GM21423 (cell line): ENCODE measurements around the gene REN.

Experiments used
- ATAC-seq: cut with Tn5 transposase; IDR thresholded peaks from one replicate; pipeline ENCODE4 v1.9.1; 2021; ENCODE audit warnings: mild to moderate bottlenecking, moderate library complexity; ENCODE audit not compliant: unreplicated experiment

Gene REN

DNA sequence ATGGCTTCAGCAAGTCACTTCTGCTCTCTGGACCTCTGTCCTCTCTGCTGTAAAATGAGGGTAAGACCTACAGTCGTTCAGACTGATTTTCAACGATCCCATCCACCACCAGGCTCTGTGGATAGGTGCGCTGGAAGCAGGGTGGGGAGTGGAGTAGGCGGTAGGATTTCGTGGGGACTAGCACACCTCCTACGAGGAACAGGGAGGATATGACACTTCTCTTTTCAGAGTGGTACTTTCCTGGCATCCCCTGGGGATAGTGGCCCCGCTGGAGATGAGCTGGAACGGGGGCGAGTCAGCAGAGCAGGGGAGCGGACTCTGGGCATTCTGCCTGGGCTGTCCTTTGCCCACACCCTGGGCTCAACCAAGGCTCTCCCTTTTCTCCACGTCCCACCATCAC lies 32.0 kb downstream of the REN start:
- no peak for ATAC-seq

DNA sequence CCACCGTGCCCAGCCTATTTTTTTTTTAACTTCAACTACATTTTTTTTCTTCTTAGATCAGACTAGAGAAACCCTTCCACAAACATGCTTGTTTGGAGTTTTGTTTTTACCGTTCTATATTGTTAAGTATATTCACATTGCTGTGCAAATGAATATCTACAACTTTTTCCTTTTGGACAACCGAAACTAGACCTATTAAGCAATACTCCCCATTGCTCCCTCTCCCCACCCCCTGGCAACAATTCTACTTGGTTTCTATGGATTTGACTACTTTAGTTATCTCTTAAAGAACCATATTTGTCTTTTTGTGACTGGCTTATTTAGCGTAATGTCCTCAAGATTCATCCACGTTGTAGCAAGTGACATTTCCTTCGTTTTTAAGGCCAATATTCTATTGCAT lies 33.4 kb downstream of the REN start:
- no peak for ATAC-seq

DNA sequence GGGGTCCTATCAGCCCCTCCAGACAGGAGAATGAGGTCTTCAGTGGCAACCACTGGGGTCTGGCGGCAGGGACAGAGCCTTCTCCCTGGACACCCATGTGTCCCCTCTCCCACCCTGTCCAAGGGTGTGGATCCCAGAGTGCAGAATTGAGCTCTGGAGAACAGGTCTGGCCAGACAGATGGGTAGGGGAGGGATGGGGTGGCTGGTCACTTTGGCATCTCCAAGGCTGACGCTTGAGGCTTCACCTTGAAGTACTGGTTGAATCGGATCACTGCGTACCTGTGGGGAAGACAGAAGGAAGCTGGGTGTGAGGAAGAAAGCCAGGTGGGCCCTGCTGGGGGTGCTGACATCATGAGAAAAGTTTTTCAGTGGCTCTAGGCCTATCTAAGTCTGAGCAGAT lies 34.2 kb downstream of the REN start:
- no peak for ATAC-seq

DNA sequence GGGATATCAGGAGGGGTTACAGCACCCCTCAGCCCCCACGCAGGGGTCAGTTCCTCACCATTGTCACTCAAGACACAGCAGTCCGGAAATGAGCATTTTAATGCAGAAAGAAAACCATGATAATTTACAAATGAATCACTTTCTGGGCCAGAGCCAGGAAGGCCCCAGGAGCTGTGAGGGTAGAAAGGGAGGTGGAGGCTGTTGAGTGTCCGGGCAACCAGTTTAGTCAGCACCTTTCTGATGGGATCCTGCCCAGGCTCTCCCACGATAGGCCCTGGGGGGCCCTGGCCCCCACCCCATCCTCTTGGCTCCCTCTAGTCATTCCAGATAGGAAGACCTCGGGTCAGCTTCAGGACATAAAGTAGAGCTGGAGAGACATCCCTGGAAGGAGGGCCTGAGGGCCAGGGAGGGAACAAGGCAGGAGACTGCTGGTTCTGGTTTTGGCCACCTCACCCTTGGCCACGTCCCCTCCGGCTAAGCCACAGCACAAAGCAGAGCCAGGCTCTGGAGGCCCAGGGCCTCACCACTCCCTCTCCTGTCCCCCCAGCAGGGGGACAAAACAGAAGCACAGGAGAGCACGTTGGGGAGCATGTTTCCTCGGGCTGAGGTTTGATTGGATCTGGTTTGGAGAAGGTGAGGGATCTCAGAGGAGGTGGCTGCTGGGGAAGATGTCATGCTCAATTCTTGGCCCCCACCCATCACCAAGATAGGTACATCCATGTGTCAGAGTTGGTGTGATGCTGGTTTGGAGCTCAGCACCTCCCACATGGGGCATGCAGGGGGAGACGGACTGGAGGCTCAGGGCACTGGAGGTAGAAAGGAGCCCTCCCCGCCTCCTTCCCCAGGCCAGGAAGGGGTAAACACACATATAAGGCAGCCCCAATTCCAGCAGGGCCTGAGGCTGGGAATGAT lies 34.9 kb downstream of the REN start:
- ATAC-seq: no peak

DNA sequence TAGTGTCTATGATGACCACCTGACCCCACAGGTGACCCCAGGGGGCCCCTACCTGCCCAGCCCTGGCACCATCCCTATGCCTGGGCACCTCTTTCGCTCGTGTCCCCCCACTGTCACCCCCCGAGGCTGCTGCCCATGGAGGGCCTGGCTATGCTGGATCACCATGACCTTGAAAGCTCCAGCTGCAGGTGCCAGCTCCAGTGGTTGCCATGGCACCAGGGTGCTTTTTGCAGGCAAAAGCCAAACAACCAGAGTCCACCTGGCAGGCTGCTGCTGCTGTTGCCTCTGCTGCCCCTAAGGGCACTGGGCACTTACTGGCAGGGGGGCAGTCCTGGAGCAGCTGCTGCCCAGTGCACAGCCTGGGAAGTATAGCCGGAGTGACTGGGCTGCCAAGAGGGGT lies 36.0 kb downstream of the REN start:
- ATAC-seq: no peak

DNA sequence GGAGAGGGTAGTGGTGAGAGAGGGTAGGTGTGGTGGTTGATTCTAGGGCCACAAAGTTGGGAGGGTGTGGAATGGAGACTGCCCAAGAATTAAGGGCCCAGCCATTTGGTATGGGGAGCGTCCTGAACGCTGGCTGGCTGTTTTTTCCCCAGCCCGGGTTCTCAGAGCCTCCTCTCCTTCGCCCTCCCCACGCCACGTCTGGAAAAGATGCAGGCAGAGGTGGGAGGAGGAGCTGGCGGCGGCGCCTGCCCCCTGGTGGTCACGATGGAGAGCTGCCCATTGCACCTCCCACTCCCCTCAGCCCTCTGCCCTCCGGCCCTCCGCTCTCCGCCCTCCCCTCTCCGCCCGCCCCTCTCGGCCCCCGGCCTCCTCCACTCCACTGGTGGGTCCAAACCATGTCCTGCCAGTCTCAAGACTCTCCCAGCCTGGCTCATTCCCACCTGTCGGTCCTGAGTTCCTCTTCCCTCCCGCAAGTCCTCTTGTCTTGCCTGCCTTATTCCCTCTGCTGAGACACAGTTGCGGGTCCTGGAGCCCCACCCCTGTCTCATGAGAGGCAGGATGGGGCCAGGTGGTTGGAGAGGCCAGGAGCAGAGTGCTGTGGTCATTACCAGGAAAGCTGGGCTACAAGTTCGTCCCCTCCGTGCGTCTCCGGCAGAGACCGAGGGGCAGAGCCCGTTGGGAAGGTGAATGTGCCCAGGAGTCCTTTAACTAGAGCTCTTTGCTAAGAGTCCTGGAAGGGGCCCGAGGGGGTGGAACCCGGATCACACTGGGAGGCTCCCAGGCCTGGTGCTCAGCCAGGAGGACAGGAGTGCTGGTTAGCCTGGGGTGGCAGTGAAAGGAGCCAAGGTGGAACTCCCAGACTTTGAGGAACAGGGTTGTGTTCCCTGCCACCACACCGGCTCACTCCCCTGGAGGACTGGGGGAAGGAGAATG lies 36.9 kb downstream of the REN start:
- ATAC-seq: no peak

DNA sequence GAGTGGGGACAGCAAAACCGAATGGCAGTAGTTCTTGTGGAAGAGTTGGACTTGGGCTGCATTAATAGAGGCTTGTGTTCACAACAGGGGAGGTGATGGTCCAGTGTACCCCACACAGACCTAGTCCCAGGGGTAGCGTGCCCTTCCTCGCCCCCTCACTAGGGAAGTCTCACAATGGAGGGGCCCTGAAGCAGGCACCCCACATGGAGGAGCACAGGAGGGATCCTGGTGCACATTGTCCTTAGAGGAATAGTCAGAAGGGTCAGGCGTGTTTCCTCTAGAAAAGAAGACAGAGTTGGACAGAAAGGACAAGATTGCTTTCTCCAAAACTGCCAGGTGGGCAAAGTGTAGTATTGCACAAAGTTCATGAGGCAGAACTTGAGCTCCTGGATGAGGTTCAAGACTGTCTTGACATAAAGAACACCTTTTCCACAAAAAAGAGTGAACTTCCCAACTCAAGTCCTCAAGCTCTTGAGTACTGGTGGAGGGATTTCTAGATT lies 37.6 kb downstream of the REN start:
- no peak for ATAC-seq

DNA sequence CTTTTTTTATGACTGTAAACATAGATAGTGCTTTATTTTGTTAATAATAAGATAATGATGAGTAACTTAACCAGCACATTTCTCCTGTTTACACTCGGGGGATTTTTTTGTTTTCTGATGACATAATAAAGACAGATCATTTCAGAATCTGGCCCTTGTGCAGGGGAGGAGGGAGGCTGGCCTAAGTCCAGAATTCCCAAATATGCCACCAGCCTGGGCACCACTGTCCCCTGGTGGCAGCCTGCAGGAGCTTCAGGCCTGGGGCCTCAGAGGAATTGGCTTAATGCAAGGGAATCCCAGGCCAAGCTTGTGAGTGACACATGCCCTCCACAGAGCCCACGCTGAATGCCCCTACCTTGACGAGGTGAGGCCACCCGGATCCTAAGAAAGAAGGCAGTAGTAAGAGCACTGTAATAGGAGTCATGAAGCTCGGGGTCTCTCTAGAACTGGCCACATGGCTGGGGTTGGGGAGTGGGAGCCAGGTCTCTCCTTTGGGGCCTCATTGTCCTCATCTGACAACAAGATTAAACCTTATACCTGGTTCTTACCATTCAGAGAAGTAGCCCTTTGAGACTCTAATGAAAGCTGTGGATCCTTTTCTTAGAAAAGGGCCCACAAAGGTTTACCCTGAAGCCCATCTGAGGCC lies 38.4 kb downstream of the REN start:
- ATAC-seq: no peak

DNA sequence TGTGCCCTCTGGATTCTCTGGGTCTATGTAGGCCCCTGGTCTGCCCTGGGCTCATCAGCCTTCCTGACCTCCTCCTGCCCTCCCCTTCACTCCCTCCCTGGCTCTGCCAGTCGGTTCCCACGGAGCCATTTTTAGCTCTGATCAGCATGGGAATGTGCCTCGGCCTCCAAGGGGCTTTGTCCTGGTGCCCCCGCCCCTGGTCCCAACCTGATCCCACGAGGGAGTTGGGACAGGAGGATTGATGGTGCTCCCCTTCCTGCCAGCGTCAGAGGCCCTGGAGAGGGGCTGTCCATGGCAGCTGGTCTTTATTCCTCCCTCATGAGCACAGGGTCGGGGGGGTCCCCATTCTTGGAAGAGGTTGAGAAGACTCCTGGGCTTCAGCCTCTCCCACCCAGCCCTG lies 39.2 kb downstream of the REN start:
- no peak for ATAC-seq

DNA sequence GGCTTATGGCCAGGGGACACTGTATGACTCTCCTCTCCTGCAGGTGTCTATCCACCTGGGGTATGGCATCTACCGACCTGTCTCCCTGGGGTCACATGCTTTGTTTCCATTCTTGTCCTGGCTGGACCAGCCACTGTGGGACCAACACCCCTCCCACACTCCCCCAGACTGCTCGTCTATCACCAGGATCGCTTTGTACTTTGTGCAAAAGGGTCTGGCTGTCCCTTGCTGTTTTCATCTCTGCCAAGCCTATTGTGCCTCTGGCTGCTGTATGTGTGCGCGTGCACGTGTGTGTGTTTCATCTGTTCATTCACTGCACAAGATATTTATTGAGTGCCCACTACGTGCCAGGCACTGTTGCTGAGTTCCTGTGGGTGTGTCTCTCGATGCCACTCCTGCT lies 39.8 kb downstream of the REN start:
- ATAC-seq: no peak

DNA sequence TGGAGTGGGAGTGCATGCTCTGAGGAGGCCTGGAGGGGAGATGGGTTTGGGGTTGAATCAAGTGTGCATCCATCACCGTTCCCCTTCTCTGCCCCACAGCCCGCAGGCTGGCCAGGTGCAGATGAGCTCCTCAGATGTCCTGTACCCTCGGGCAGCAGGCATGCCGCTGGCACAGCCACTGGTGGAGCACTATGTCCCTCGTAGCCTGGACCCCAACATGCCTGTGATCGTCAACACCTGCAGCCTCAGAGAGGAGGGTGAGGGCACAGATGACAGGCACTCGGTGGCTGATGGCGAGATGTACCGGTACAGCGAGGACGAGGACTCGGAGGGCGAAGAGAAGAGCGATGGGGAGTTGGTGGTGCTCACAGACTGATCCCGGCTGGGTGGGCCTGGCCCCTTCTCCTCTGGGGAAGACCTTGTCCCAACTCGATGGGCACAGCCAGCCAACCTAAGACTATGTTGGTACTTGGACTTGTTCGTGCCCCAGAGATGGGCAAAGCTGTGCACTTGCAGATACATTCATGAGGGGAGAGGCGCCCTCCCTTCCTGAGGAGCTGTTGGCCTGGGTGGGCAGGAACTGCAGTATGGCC lies 40.3 kb downstream of the REN start:
- no peak for ATAC-seq

DNA sequence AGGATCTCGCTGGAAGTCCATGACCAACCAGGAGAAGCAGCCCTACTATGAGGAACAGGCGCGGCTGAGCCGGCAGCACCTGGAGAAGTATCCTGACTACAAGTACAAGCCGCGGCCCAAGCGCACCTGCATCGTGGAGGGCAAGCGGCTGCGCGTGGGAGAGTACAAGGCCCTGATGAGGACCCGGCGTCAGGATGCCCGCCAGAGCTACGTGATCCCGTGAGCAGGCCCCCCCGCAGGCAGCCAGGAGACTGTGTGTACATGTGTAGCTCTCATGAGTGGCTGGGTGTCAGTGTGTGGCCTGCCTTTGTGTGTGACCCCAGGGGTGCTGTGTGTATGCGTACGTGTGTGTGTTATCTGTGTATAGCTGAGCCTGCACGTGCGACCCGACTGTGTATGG lies 41.5 kb downstream of the REN start:
- no peak for ATAC-seq

DNA sequence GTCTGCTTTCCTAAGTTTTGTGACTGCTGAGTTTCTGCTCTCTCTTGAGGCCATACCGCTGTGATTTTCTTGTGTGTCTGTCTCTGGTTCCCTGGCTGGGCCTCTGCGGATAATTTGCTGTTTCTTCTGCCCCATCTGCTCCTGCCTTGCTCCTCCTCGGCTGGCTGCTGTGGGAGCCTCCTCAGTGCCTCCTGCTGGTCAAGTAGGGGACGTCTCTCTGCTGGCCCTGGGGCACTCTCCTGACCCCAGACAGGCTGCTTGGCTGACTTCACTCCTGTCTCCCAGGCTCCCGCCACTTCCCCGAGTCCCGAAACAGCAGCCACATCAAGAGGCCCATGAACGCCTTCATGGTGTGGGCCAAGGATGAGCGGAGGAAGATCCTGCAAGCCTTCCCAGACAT lies 42.8 kb downstream of the REN start:
- ATAC-seq: no peak

DNA sequence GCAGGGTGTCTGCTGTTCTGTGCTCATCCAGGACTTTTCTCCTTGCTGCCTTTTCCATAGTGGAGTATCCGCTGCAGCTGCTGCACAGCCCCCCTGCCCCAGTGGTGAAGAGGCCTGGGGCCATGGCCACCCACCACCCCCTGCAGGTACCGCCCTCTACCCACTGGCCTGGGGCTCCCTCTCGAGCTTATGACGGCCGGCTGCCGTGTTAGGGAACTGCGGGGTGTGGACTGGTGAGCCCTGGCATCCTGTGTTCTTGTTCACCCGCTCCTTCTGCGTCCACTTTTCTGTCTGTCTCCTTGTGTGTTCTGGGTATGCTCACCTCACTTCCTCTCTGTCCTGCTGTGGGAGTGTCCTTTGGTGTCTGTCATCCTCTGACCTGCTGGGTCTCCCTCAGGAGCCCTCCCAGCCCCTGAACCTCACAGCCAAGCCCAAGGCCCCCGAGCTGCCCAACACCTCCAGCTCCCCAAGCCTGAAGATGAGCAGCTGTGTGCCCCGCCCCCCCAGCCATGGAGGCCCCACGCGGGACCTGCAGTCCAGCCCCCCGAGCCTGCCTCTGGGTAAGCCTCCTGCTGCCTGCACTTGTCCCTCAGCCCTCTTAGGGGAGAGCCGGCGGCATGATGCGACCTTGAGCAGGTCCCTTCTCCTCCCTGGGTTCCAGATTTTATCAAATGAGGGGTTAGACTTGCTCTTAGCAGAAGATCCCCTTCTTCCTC lies 44.1 kb downstream of the REN start:
- ATAC-seq: no peak

DNA sequence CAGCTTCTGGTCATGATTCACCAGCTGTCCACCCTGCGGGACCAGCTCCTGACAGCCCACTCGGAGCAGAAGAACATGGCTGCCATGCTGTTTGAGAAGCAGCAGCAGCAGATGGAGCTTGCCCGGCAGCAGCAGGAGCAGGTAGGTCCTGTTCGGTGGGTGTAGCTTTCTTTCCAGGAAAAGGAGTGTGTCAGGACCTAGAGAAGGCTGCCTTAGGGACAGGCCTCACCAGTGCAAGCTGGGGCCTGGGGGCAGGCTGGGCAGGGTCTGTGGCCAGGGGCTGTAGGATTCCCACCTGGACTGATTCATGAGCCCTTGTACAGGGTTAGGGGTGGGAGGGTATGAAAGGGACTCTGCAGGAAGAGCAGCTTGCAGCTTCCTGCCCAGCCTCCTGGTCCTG lies 49.6 kb downstream of the REN start:
- no peak for ATAC-seq

DNA sequence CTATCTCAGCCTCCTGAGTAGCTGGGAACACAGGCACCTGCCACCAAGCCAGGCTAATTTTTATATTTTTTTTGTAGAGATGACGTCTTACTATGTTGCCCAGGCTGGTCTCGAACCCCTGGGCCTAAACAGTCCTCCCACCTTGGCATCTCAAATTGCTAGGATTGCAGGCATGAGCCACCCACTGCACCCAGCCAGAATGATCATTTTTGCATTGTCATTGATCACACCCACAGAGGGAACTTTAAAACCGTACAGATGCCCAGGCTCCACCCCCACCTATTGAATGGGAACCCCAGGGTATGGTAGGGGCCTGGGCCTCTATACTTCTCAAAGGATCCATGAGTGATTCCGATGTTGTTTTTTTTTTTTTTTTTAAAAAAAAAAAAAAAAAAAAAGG lies 51.0 kb downstream of the REN start:
- ATAC-seq: no peak

DNA sequence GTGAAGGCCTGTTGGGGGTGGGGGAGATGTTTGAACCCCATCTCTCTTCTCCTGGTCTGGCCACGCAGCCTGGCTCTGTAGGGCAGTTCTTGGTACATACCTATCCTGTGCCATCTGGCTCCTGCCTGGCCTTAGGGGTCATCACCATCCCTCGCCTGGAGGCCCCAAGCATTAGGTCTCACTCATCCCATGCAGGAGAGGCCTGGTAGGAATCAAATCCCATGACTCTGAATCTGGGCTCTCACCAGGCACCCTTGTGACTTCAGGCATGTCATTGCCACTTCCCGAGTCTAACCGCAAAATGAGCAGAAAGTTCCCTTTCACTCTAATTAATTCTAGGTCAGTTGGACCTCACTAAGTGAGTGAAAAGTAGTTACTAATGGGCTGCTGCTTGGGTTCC lies 51.5 kb downstream of the REN start:
- no peak for ATAC-seq

DNA sequence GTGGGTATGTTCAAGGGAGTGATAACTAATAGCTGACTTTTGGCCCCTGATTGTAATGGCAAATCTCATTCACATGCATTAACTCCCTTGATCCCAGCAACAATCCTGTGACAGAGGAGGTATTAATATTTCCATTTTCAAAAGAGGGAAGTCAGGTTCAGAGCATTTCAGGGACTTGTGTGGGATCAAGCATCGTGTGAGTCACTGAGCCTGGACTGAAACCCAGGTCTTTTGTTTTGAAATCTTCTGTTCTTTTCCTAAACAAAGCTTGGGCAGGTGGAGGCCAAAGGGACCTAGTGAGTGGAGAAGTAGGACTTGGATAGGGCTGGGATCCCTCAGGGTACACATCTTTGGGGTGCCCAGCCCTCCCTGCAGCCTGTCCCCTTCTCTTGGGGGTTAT lies 52.2 kb downstream of the REN start:
- no peak for ATAC-seq

DNA sequence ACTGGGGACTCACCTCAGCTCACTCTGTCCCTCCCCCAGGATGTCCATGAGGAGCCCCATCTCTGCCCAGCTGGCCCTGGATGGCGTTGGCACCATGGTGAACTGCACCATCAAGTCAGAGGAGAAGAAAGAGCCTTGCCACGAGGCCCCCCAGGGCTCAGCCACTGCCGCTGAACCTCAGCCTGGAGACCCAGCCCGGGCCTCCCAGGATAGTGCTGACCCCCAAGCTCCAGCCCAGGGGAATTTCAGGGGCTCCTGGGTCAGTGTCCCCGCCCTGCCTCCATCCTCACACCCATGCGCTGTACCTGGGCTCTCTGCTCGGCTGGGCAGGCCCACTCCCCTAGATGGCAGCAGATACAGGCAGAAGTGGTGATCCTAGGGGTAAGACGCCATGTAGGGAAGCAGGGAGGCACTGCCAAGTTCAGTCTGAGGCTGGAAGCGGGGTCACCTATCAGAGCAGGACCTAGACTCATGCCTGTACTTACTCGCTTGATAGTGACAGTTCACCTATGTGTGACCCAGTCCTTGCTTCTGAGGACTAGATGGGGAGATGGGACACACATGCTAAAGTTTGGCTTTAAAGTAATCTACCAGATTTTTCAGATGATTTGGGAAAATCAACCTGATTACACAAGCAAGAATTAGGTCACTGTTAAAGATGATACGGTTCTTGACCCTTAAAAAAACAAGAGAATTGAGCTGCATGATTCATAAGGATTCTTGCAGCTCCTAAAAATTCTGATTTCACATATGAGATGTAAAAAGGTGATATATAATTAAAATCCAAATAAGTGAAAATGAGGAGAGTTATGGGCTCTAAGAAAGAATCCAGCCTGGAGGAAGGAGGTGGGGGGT lies 53.0 kb downstream of the REN start:
- ATAC-seq: no peak
